ENCODE data around the gene GDPGP1. TPM values are rescaled to one million over a fixed set of nuclear protein-coding genes. Genes with fewer than 3 reads are reported as not detected.

The GDPGP1 gene
- polyA plus RNA-seq, 2 of the 4 experiments (the other 2 are of a cell fraction): 4.4 to 5.7 TPM

- H3K4me1 ChIP-seq: peaks cover 26% of the 10 kb centered on the region
- H3K27ac ChIP-seq: peak overlapping the region in 1 of 2 experiments; percentile 90; a peak in 3 of 6 replicates
- no peak for TF ChIP-seq PBX3 (IDR thresholded peaks at IDR 0.05)
- TF ChIP-seq HEYL (CRISPR knock-in tag; IDR thresholded peaks at IDR 0.05): no peak
- TF ChIP-seq HOXB5 (CRISPR knock-in tag; IDR thresholded peaks at IDR 0.05): no peak
- TF ChIP-seq EHF (CRISPR knock-in tag; IDR thresholded peaks at IDR 0.05): no peak
- no peak for TF ChIP-seq CEBPB (IDR thresholded peaks at IDR 0.05)
- TF ChIP-seq, protein P1, sequence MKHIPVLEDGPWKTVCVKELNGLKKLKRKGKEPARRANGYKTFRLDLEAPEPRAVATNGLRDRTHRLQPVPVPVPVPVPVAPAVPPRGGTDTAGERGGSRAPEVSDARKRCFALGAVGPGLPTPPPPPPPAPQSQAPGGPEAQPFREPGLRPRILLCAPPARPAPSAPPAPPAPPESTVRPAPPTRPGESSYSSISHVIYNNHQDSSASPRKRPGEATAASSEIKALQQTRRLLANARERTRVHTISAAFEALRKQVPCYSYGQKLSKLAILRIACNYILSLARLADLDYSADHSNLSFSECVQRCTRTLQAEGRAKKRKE (CRISPR knock-in tag; IDR thresholded peaks at IDR 0.05; ENCODE audit: low read depth): no peak
- TF ChIP-seq SREBF2 (IDR thresholded peaks at IDR 0.05): no peak
- TF ChIP-seq GATA3 (IDR thresholded peaks at IDR 0.05; ENCODE audit: borderline replicate concordance): no peak
- TF ChIP-seq RAD21 (conservative IDR thresholded peaks at IDR 0.05 in 1 of 2, IDR thresholded peaks at IDR 0.05 in 1 of 2): no peak
- TF ChIP-seq RCOR1 (IDR thresholded peaks at IDR 0.05; ENCODE audit: low read depth, low read length): no peak
- no peak for TF ChIP-seq CBX8 (IDR thresholded peaks at IDR 0.05)
- no peak for TF ChIP-seq MAFK (IDR thresholded peaks at IDR 0.05; ENCODE audit: partially characterized antibody)
- no peak for TF ChIP-seq MAX (IDR thresholded peaks at IDR 0.05)
- TF ChIP-seq EP300 (IDR thresholded peaks at IDR 0.05): no peak
- no peak for TF ChIP-seq FOSL2 (IDR thresholded peaks at IDR 0.05)
- TF ChIP-seq FOSL2 (CRISPR knock-in tag; IDR thresholded peaks at IDR 0.05): no peak
- TF ChIP-seq JUNB (IDR thresholded peaks at IDR 0.05): no peak
- no peak for TF ChIP-seq CHD4 (IDR thresholded peaks at IDR 0.05; ENCODE audit: borderline replicate concordance)
- no peak for TF ChIP-seq MYC (IDR thresholded peaks at IDR 0.05; ENCODE audit: borderline replicate concordance, low read length)
- peak overlapping the region; percentile 85; the same call in 1 of the 3 replicates for H3K4me3 ChIP-seq
- 80% methylated on average over 13 of the region's 13 CpGs for WGBS (ENCODE audit: missing lambda C conversion rate)
- ATAC-seq: no peak
- ChIA-PET CTCF (interaction anchor here (0.7 to 36.4 kb wide), 18 partner anchors 8 to 334 kb away, joined by 3 to 732 read pairs (median 6); partner anchors contain the start of genes SEMA4B and TTLL13), POLR2A (interaction anchor here (1.4 to 2.3 kb wide), 4 partner anchors 11 to 48 kb away, joined by 4 to 15 read pairs (median 10); partner anchors contain the start of gene SEMA4B)
- peak overlapping the region; percentile 93 for H3K4me2 ChIP-seq
- no peak for DNase-seq (ENCODE audit: low read depth in 1 of 2, low spot score in 1 of 2)
- FAIRE-seq: no peak
- no peaks in the 10 kb centered on the region for H3K9me3 ChIP-seq
Observed at GRCh38 chr15:90232196-90232595, 1.8 kb upstream of the GDPGP1 start.

GRCh38 chr15:90232941-90233386 lies 1.0 kb upstream of the GDPGP1 start:
- FAIRE-seq (no peak), DNase-seq (ENCODE audit: low read depth in 1 of 2, low spot score in 1 of 2) (no peak), ATAC-seq (peak in 1 of 2 experiments; percentile 2; a peak in 3 of 6 replicates)
- Histone ChIP-seq H3K9me3 (no peaks in the 10 kb centered on the region), H3K27ac (peak overlapping the region; percentile 86 to 90), H3K4me2 (peak overlapping the region; percentile 93), H3K4me1 (peaks cover 26% of the 10 kb centered on the region), H3K4me3 (peak overlapping the region; percentile 85)
- 4% methylated on average over 9 of the region's 9 CpGs for WGBS (ENCODE audit: missing lambda C conversion rate)
- POLR2A ChIA-PET: interaction anchor here (0.7 to 2.3 kb wide), 17 partner anchors 10 to 339 kb away, joined by 3 to 24 read pairs (median 6); partner anchors contain the start of genes AP3S2, ARPIN, SEMA4B and TTLL13
- CTCF ChIA-PET: interaction anchor here (0.6 to 36.4 kb wide), 32 partner anchors 9 to 492 kb away, joined by 3 to 732 read pairs (median 4); partner anchors contain the start of genes AP3S2, SEMA4B and TTLL13
- TF ChIP-seq NFE2L2 (conservative IDR thresholded peaks at IDR 0.05; ENCODE audit: low read length): no peak
- TF ChIP-seq, protein P2, sequence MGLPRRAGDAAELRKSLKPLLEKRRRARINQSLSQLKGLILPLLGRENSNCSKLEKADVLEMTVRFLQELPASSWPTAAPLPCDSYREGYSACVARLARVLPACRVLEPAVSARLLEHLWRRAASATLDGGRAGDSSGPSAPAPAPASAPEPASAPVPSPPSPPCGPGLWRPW (IDR thresholded peaks at IDR 0.05): no peak
- no peak for TF ChIP-seq FOSB (CRISPR knock-in tag; IDR thresholded peaks at IDR 0.05)
- TF ChIP-seq, protein P3, sequence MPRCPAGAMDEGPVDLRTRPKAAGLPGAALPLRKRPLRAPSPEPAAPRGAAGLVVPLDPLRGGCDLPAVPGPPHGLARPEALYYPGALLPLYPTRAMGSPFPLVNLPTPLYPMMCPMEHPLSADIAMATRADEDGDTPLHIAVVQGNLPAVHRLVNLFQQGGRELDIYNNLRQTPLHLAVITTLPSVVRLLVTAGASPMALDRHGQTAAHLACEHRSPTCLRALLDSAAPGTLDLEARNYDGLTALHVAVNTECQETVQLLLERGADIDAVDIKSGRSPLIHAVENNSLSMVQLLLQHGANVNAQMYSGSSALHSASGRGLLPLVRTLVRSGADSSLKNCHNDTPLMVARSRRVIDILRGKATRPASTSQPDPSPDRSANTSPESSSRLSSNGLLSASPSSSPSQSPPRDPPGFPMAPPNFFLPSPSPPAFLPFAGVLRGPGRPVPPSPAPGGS (IDR thresholded peaks at IDR 0.05): no peak
- TF ChIP-seq RARB (CRISPR knock-in tag; IDR thresholded peaks at IDR 0.05): no peak
- TF ChIP-seq, protein P4, sequence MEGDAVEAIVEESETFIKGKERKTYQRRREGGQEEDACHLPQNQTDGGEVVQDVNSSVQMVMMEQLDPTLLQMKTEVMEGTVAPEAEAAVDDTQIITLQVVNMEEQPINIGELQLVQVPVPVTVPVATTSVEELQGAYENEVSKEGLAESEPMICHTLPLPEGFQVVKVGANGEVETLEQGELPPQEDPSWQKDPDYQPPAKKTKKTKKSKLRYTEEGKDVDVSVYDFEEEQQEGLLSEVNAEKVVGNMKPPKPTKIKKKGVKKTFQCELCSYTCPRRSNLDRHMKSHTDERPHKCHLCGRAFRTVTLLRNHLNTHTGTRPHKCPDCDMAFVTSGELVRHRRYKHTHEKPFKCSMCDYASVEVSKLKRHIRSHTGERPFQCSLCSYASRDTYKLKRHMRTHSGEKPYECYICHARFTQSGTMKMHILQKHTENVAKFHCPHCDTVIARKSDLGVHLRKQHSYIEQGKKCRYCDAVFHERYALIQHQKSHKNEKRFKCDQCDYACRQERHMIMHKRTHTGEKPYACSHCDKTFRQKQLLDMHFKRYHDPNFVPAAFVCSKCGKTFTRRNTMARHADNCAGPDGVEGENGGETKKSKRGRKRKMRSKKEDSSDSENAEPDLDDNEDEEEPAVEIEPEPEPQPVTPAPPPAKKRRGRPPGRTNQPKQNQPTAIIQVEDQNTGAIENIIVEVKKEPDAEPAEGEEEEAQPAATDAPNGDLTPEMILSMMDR (IDR thresholded peaks at IDR 0.05): peak; percentile 57; the same call in 2 of the 3 replicates
- no peak for TF ChIP-seq HEYL (CRISPR knock-in tag; IDR thresholded peaks at IDR 0.05)
- TF ChIP-seq RAD21 (conservative IDR thresholded peaks at IDR 0.05 in 1 of 2, IDR thresholded peaks at IDR 0.05 in 1 of 2): peak; percentile 69 to 74
